B cell (primary cell): ENCODE results near the gene NSD1. TPM values are rescaled to one million over a fixed set of nuclear protein-coding genes. Genes with fewer than 3 reads are reported as not detected.

Experiments used
- ATAC-seq: fragments of 200-7000 bp; cut with Tn5 transposase; one replicate; pipeline ENCODE4 v1.10.0; 2021; ENCODE audit warnings: low read depth, mild to moderate bottlenecking, moderate number of reproducible peaks, moderate library complexity
- CTCF ChIA-PET: fragments of 350-600 bp; sonication (Branson Sonifier 250); formaldehyde crosslinking; loops from one replicate; lab custom pipeline; 2021; ENCODE audit warnings: antibody characterized with exemption, inconsistent platforms; lab: Charles Lee
- POLR2A ChIA-PET: fragments of 350-600 bp; sonication (Branson Sonifier 250); formaldehyde crosslinking; loops from one replicate; lab custom pipeline; 2021; ENCODE audit warnings: antibody characterized with exemption; lab: Charles Lee
- DNase-seq: peaks from one replicate; pipeline ENCODE4 v3.0.0; 2013
- H2AFZ ChIP-seq: 2 replicates; pipeline ENCODE4 v1.6.1; 2012; ENCODE audit warnings: mild to moderate bottlenecking, low read depth, low read length; ENCODE audit not compliant: insufficient read depth, poor library complexity, severe bottlenecking
- H3K27ac ChIP-seq, 2 donors: 1 replicate in 1 of 2; 2 replicates in 1 of 2; pipeline ENCODE4 v1.5.1; 2012 to 2013; ENCODE audit warnings: low read length in 2 of 2, mild to moderate bottlenecking in 2 of 2, moderate library complexity in 1 of 2
- H3K27me3 ChIP-seq, 4 experiments: fragments of 200-600 bp in 1 of 4; sonication (generic) in 1 of 4; replicated peaks in 1 of 4; 1 replicate in 2 of 4; 2 replicates in 2 of 4; pipeline versions ENCODE4 v1.6.1 to v1.7.0; 2013 to 2016; ENCODE audit warnings: low read length in 3 of 4, mild to moderate bottlenecking in 2 of 4, mixed read lengths in 1 of 4, moderate library complexity in 1 of 4; ENCODE audit not compliant: insufficient read depth in 4 of 4, control insufficient read depth in 3 of 4; ENCODE audit errors: control extremely low read depth in 1 of 4
- H3K36me3 ChIP-seq, 2 experiments: replicated peaks in 1 of 2; 1 replicate in 1 of 2; 2 replicates in 1 of 2; pipeline versions ENCODE4 v1.6.1 to v1.7.1; 2013; ENCODE audit warnings: low read length in 1 of 2; ENCODE audit not compliant: insufficient read depth in 2 of 2, control insufficient read depth in 1 of 2; ENCODE audit errors: control extremely low read depth in 1 of 2, extremely low read depth in 1 of 2
- H3K4me1 ChIP-seq, 2 donors: fragments of 200-600 bp in 1 of 2; sonication (generic) in 1 of 2; 1 replicate in 1 of 2; 2 replicates in 1 of 2; pipeline versions ENCODE4 v1.5.1 to v1.6.1; 2013 to 2017; ENCODE audit warnings: low read length in 2 of 2; ENCODE audit not compliant: control insufficient read depth in 2 of 2, insufficient read depth in 2 of 2
- H3K4me2 ChIP-seq: replicated peaks from 2 replicates; pipeline ENCODE3; 2012; ENCODE audit warnings: mild to moderate bottlenecking, low read depth, low read length; ENCODE audit not compliant: poor library complexity, severe bottlenecking
- H3K4me3 ChIP-seq, 5 experiments: fragments of 200-600 bp in 1 of 5; sonication (generic) in 1 of 5; 1 replicate in 3 of 5; 2 replicates in 2 of 5; pipeline versions ENCODE4 v1.5.1 to v1.7.0; 2011 to 2016; ENCODE audit warnings: low read length in 4 of 5, mild to moderate bottlenecking in 4 of 5, low read depth in 2 of 5, control low read depth in 1 of 5, moderate library complexity in 1 of 5; ENCODE audit not compliant: insufficient read depth in 1 of 5; ENCODE audit errors: control extremely low read depth in 1 of 5, extremely low read depth in 1 of 5
- H3K79me2 ChIP-seq: fragments of 200-600 bp; sonication (generic); one replicate; pipeline ENCODE4 v1.6.0; 2016; ENCODE audit warnings: low read length; ENCODE audit not compliant: control insufficient read depth, insufficient read depth
- H3K9ac ChIP-seq: fragments of 200-600 bp; sonication (generic); 2 replicates; pipeline ENCODE4 v1.6.1; 2017; ENCODE audit warnings: mild to moderate bottlenecking, low read length, moderate library complexity
- H3K9me3 ChIP-seq, 3 donors: one replicate each; pipeline versions ENCODE4 v1.6.1 to v1.7.1; 2013; ENCODE audit warnings: low read length in 2 of 3; ENCODE audit not compliant: control insufficient read depth in 2 of 3, insufficient read depth in 1 of 3; ENCODE audit errors: control extremely low read depth in 1 of 3
- H4K20me1 ChIP-seq: 2 replicates; pipeline ENCODE4 v1.6.0; 2012; ENCODE audit warnings: mild to moderate bottlenecking, low read length; ENCODE audit not compliant: insufficient read depth, control insufficient read depth, poor library complexity, severe bottlenecking
- H3K27ac Mint-ChIP-seq: one replicate; pipeline ENCODE4 v1.8.0; 2021; ENCODE audit warnings: mixed read lengths
- H3K27me3 Mint-ChIP-seq: one replicate; pipeline ENCODE4 v1.8.0; 2021; ENCODE audit warnings: mixed read lengths
- H3K4me1 Mint-ChIP-seq: one replicate; pipeline ENCODE4 v1.8.0; 2021; ENCODE audit warnings: mixed read lengths
- H3K4me3 Mint-ChIP-seq: one replicate; pipeline ENCODE4 v1.8.0; 2021; ENCODE audit warnings: mixed read lengths
- H3K9me3 Mint-ChIP-seq: one replicate; pipeline ENCODE4 v1.8.0; 2022; ENCODE audit warnings: mixed read lengths; ENCODE audit not compliant: insufficient read depth
- EZH2 ChIP-seq: IDR thresholded peaks from 2 replicates; pipeline ENCODE4 v1.6.1; 2012; ENCODE audit warnings: borderline replicate concordance, low read depth, mild to moderate bottlenecking, moderate library complexity, low read length; ENCODE audit not compliant: insufficient read depth, poor library complexity, severe bottlenecking
- WGBS: methylation state at CpG from one replicate; pipeline ENCODE4 v1.1.5; 2013; ENCODE audit warnings: missing lambda C conversion rate; ENCODE audit not compliant: insufficient coverage; 5-methylcytosine and 5-hydroxymethylcytosine counted together
- intact Hi-C: fragments of 100-400 bp; cut with micrococcal nuclease; formaldehyde crosslinking; loops from one replicate; pipeline ENCODE4 v1.10.0; 2022
- polyA plus RNA-seq: library from polyadenylated mRNA; depleted of rRNA; stranded (reverse); fragments of >200 nt; gene quantifications from 2 replicates; pipeline ENCODE4 v1.2.3, GENCODE V29; 2012
- total RNA-seq, 2 donors: library from RNA; stranded (reverse); fragments of 120-200 nt in 1 of 2; gene quantifications; 1 replicate in 1 of 2; 2 replicates in 1 of 2; pipeline versions ENCODE4 v1.2.3 to v1.2.4, GENCODE V29; 2013 to 2022
- TF ChIP-seq, protein P1 (sequence below): fragments of 200-600 bp; IDR thresholded peaks from one replicate; pipeline ENCODE4 v1.8.0; 2022; ENCODE audit warnings: antibody characterized with exemption, mild to moderate bottlenecking

The NSD1 gene
- total and polyA plus RNA-seq, 2 donors (not counting 1 experiment from before 2014, with no cell fraction given), result 10.8 to 145 TPM

DNA sequence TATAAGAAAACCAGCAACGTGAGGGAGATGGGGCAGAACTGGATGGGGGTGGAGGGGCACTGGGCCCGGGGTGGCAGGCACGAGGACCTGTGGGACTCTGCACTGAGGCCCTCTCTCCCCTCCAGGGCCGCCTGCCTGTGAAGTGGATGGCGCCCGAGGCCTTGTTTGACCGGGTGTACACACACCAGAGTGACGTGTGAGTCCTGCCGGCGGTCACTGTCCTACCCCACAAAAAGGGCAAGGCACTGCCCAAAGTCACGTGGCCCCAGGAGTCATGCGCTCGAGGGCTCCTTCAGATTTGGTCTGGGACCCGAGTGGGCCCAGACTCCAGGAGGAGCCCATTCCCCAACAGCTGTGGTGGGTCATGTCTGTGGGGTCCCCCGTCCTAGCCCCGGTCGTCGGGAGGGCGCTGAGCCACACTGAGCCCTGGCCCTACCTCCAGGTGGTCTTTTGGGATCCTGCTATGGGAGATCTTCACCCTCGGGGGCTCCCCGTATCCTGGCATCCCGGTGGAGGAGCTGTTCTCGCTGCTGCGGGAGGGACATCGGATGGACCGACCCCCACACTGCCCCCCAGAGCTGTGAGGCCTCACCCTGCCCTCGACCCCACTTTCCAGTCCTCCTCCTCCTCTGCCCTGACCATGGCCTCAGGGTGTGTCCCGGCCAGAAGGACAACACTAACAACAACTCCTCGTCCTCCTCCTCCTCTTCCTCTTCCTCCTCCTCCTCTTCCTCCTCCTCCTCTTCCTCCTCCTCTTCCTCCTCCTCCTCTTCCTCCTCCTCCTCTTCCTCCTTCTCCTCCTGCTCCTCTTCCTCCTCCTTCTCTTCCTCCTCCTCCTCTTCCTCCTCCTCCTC is 37.2 kb upstream of the NSD1 start:
- 95% methylated on average over 26 of the region's 29 CpGs for WGBS
- Histone ChIP-seq H3K4me3 (no peak overlapping the region), H4K20me1 (no peaks in the 10 kb centered on the region), H3K4me2 (no peak overlapping the region), H3K4me1 (no peaks in the 10 kb centered on the region), H3K9ac (no peak overlapping the region), H3K27me3 (no peaks in the 10 kb centered on the region), H3K36me3 (no peaks in the 10 kb centered on the region), H3K9me3 (no peaks in the 10 kb centered on the region), H2AFZ (no peak overlapping the region), H3K27ac (no peak overlapping the region), H3K79me2 (no peaks in the 10 kb centered on the region)
- intact Hi-C loops, result no loop called here
- Mint-ChIP-seq H3K4me1 (no peaks in the 10 kb centered on the region), H3K27me3 (no peaks in the 10 kb centered on the region), H3K27ac (no peak overlapping the region), H3K4me3 (no peak overlapping the region), H3K9me3 (no peaks in the 10 kb centered on the region)
- ChIA-PET POLR2A (no interaction called here), CTCF (no interaction called here)
- TF ChIP-seq, protein P1, sequence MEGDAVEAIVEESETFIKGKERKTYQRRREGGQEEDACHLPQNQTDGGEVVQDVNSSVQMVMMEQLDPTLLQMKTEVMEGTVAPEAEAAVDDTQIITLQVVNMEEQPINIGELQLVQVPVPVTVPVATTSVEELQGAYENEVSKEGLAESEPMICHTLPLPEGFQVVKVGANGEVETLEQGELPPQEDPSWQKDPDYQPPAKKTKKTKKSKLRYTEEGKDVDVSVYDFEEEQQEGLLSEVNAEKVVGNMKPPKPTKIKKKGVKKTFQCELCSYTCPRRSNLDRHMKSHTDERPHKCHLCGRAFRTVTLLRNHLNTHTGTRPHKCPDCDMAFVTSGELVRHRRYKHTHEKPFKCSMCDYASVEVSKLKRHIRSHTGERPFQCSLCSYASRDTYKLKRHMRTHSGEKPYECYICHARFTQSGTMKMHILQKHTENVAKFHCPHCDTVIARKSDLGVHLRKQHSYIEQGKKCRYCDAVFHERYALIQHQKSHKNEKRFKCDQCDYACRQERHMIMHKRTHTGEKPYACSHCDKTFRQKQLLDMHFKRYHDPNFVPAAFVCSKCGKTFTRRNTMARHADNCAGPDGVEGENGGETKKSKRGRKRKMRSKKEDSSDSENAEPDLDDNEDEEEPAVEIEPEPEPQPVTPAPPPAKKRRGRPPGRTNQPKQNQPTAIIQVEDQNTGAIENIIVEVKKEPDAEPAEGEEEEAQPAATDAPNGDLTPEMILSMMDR, result no peak
- TF ChIP-seq EZH2, result no peak
- ATAC-seq (no peak), DNase-seq (no peak)
